GM18499 (cell line): ENCODE measurements around the gene CELF2.

Experiments used
- ATAC-seq: cut with Tn5 transposase; IDR thresholded peaks from one replicate; pipeline ENCODE4 v1.9.1; 2021; ENCODE audit warnings: moderate number of reproducible peaks; ENCODE audit not compliant: insufficient read depth, unreplicated experiment

The CELF2 gene

DNA sequence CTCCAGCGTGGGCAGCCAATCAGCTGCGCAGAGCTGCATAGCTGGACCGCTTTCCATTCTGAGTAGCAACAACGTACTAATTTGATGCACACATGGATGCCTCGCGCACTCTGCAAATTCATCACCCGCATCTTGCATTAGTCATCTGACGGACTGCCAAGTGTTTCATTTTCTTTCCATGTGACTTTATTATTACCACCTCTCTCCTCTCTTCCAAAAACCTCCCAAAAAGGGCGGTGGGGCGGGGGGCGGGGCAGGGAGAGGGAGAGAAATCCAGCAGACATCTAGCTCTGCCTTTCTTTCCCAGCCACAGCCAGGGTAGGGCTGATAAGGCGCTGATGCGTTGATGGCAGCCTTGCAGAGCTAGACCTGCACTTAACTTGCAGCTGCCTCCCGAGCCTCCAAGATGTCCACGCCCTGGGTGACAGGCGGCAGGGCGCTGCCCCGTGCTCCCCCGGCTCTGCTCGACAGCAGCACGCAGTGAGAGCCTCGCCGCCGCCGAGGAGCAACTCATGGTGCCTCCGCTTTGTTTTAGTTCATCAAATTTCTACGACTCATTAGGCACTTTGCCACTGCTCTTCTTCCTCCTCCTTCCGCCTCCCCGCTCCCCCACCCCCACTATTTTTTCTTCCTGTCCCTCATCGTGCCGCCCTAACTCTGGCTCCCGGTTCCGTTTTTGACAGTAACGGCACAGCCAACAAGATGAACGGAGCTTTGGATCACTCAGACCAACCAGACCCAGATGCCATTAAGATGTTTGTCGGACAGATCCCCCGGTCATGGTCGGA, 147.3 kb downstream of the CELF2 start:
- no peak for ATAC-seq

- peak; percentile 39 for ATAC-seq
Observed at GRCh38 chr10:11165591-11166543, 148.2 kb downstream of the CELF2 start.

DNA sequence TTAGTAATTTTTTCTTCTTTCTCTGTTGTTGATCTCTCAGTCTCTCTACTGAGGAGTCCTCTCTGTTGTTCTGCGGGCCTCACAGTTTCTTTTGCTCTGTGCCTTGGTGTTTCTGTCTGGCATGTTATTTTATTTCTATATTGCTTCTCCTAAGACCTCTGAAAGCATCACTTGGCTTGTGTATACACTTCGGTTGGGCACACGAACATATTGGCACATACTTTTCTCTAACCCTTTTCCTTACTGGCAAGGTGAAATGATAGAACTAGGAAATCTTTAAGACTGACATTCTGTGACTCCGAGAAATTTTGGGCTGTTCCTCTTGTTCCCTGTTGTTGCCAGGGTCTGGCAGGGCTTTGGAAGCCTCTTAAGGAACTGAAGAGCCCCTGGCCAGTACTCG, 148.9 kb downstream of the CELF2 start:
- ATAC-seq = no peak

GRCh38 chr10:11167233-11167966, 149.7 kb downstream of the CELF2 start:
- ATAC-seq = no peak

GRCh38 chr10:11168423-11169090, 150.9 kb downstream of the CELF2 start:
- no peak for ATAC-seq

- no peak for ATAC-seq
Observed at GRCh38 chr10:11169976-11170375, 152.3 kb downstream of the CELF2 start.

- ATAC-seq = no peak
Observed at GRCh38 chr10:11170574-11170973, 152.9 kb downstream of the CELF2 start.

DNA sequence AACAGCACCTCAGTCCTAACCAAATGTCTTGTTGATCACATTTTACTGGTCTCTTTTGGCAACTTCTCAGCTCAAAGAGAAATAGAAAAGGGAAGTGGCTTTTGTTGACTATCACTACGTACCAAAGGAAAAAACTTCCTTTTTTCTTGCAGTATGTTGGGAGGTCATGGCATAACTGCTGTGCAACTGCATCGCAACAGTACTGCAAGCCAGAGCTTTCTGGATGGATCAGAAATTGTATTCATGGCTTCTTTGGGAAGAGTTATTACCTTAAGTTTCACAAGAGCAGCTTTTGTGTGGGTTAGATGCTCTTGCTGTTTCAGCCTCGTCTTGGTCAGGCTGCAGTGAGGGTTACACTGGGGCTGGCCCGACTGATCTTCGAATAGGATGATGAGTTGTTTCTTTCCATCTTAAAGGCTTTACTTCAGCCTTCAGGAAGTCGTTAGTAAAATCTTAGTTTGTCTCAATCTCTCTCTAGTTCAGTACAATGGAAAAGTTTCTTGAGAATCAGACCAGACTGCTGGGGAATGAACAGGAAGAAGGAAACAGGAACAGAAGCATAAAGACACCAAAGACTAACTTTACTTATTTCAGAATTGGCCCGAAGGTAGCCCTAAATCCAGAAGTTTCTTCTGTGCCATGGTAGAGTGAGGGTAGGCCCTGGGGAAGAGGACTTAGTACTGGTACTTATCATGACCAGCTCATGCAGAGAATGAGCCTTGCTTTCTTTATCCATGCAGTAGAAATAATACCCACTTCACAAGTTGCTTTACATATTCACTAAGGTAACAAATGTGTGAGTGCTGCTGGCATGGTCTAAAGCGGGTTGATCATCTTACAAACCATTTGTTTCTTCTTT, 153.6 kb downstream of the CELF2 start:
- peak; percentile 27 for ATAC-seq

- ATAC-seq = no peak
Observed at GRCh38 chr10:11173042-11173441, 155.4 kb downstream of the CELF2 start.

DNA sequence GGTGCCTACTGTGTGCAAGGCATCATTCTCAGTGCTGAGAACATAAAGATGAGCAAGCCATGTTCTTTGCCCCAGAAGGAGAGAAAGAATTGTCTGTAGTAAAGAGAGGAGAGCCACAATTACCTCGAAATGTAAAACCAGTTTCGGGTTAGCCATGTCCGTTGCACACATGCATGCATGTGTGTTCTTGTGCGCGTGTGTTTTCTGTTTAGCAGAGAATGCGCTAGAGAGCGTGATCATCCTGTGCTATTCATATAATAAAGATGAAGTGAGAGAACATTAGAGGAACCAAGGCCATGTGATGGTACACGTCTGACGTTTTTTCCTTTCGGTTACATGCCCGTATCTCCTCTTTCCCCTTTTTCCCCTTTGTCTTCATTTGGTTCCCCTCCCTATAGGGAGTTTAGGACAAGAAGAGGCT, 158.2 kb downstream of the CELF2 start:
- ATAC-seq = no peak

DNA sequence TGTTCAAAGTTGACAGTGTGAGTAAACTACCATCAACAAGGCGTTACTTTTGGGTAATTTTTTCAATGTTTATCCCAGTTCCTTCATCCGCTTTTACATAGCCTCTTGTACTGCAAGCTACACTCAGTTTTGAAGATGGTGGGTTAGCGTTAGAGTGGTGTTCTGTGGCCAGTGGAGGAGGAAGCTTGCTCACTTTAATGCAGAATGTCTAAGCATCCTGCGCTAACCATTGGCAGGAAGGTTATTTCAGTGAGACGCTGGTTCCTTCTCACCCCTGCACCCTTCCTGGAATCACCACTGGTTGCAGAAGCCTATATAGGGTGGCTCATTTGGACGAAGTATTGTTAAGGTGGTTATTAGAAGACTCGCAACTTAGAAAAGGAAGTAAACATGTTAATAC, 159.1 kb downstream of the CELF2 start:
- no peak for ATAC-seq

DNA sequence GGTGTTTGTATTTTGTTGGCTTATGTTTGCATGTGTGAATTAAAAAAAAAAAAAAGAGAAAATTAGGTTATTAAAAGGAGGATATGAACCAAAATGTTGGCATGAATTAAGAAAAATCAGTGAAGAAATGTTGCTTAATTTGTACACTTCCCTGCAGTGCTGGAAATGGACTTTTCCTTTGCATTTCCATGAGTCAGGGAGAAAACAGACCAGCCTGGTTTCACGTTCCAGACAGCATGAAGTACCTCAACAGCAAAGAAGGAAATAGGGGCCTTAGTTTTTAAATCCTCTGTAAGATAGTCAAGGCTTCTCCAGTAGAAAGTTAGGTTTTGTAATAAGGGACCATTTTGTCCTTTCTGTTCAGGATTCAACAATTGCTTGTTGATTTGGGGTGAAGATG, 159.7 kb downstream of the CELF2 start:
- no peak for ATAC-seq

- no peak for ATAC-seq
Observed at GRCh38 chr10:11177926-11178471, 160.3 kb downstream of the CELF2 start.

GRCh38 chr10:11178606-11179515, 161.2 kb downstream of the CELF2 start:
- ATAC-seq = peak; percentile 68

- ATAC-seq = no peak
Observed at GRCh38 chr10:11179516-11180105, 161.9 kb downstream of the CELF2 start.

DNA sequence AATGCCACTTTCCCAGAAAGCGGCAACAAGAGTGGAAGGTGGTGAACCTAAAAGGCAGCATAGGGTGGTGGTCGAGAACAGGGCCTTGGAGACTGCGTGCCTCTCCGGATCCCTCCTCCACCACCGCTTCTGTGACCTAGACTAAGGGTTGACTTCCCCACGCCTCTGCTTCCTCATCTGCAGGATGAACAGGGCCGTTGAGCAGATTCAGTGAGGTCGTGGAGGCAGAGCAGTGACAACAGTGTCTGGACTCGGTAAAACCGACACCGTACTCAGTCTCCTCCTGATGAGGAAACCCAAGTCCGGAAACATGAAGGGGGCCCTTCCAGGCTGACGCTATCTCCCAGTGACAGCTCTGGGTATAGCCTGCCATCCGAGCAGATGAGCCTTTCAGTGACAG, 162.6 kb downstream of the CELF2 start:
- ATAC-seq = no peak

- no peak for ATAC-seq
Observed at GRCh38 chr10:11181978-11182377, 164.3 kb downstream of the CELF2 start.

DNA sequence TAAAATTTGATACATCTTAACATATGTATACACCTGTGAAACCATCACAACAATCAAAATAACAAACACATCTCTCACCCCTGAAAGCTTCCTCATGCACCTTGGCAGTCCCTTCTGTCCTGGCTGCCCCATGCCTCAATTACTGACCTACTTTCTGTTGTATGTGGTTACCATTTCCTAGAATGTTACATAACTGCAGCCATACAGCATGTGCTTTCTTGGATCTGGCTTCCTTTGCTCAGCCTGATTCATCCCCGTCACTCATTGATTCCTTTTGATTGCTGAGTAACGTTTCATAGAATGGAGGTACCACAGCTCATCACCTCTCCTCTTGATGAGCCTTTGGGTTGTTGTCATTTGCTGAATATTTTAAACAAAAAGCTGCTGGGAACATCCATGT, 165.3 kb downstream of the CELF2 start:
- no peak for ATAC-seq
